Measurements from ENCODE around the gene NTM.

DNA sequence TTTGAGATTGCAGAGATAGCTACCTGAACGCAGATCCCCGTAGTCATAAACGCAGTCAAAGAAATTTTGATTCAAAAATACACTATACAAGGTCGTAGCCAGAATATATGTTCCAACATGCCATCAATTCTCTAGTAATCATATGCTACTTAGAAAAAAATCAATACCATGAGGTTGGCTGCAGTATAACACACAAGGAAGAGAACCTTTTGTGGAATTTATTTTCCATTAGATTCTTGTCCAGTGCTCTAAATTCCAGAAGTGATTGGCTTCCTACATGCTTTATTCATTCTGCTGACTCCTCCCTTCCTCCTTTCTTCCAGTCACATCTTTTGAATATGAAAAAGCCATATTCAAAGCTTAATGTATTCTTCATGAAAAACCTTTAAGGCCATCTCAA lies 189.9 kb downstream of the NTM start:
- TF ChIP-seq, protein P1, sequence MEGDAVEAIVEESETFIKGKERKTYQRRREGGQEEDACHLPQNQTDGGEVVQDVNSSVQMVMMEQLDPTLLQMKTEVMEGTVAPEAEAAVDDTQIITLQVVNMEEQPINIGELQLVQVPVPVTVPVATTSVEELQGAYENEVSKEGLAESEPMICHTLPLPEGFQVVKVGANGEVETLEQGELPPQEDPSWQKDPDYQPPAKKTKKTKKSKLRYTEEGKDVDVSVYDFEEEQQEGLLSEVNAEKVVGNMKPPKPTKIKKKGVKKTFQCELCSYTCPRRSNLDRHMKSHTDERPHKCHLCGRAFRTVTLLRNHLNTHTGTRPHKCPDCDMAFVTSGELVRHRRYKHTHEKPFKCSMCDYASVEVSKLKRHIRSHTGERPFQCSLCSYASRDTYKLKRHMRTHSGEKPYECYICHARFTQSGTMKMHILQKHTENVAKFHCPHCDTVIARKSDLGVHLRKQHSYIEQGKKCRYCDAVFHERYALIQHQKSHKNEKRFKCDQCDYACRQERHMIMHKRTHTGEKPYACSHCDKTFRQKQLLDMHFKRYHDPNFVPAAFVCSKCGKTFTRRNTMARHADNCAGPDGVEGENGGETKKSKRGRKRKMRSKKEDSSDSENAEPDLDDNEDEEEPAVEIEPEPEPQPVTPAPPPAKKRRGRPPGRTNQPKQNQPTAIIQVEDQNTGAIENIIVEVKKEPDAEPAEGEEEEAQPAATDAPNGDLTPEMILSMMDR (IDR thresholded peaks at IDR 0.05) = no peak
- TF ChIP-seq POLR2A (IDR thresholded peaks at IDR 0.05) = no peak

Measured in esophagus squamous epithelium (tissue), 4 donors.